Panc1 (cell line): ENCODE results near the gene GJC2. TPM values are rescaled to one million over a fixed set of nuclear protein-coding genes. Genes with fewer than 3 reads are reported as not detected.

Source experiments
- ATAC-seq: fragments of 200-7000 bp; cut with Tn5 transposase; 2 replicates; pipeline ENCODE4 v1.9.1; 2020; ENCODE audit warnings: mild to moderate bottlenecking, moderate library complexity
- BruUV-seq: library from RNA; stranded (reverse); fragments of 400-500 nt; replicated peaks from 2 replicates; lab custom pipeline; 2021; lab: Mats Ljungman, UMichigan
- CTCF ChIA-PET: fragments of 300-600 bp; sonication (Branson Sonifier 250); formaldehyde crosslinking; loops from one replicate; lab custom pipeline; 2022; ENCODE audit warnings: antibody characterized with exemption; lab: Charles Lee
- POLR2A ChIA-PET: fragments of 300-600 bp; sonication (Branson Sonifier 250); formaldehyde crosslinking; loops from one replicate; lab custom pipeline; 2022; ENCODE audit warnings: antibody characterized with exemption; lab: Charles Lee
- DNase-seq: peaks from one replicate; pipeline ENCODE4 v3.0.0-alpha.2; 2010; ENCODE audit warnings: low read depth, low spot score
- H3K27ac ChIP-seq: 2 replicates; pipeline ENCODE4 v1.5.1; 2011; ENCODE audit warnings: mild to moderate bottlenecking, low read length, inconsistent platforms
- H3K27me3 ChIP-seq: fragments of 200-500 bp; sonication (Bioruptor generic); 2 replicates; pipeline ENCODE4 v1.6.0; 2014; ENCODE audit warnings: low read length, inconsistent platforms; ENCODE audit not compliant: control insufficient read depth, insufficient read depth
- H3K36me3 ChIP-seq: fragments of 200-500 bp; sonication (Bioruptor generic); 2 replicates; pipeline ENCODE4 v1.5.1; 2014; ENCODE audit warnings: inconsistent platforms, mild to moderate bottlenecking, low read length, moderate library complexity; ENCODE audit not compliant: control insufficient read depth, insufficient read depth
- H3K4me1 ChIP-seq: 2 replicates; pipeline ENCODE4 v1.5.1; 2011; ENCODE audit warnings: inconsistent platforms, mild to moderate bottlenecking, low read length, moderate library complexity; ENCODE audit not compliant: control insufficient read depth, insufficient read depth
- H3K4me3 ChIP-seq, 2 experiments: 2 replicates each; pipeline ENCODE4 v1.5.1; 2011 to 2012; ENCODE audit warnings: low read depth in 2 of 2, low read length in 2 of 2, mild to moderate bottlenecking in 2 of 2, inconsistent platforms in 1 of 2, moderate library complexity in 1 of 2
- H3K9me3 ChIP-seq: fragments of 200-500 bp; sonication (Bioruptor generic); 2 replicates; pipeline ENCODE4 v1.5.1; 2014; ENCODE audit warnings: low read depth, mild to moderate bottlenecking, inconsistent platforms, low read length, moderate library complexity; ENCODE audit not compliant: control insufficient read depth, insufficient read depth
- CTCF ChIP-seq: fragments of 450-650 bp; IDR thresholded peaks from 2 replicates; pipeline ENCODE4 v1.5.1; 2017; ENCODE audit warnings: mild to moderate bottlenecking
- POLR2AphosphoS5 ChIP-seq: IDR thresholded peaks from 2 replicates; pipeline ENCODE4 v1.6.1; 2012; ENCODE audit warnings: mild to moderate bottlenecking, low read depth, low read length, moderate library complexity
- SIN3A ChIP-seq: IDR thresholded peaks from 2 replicates; pipeline ENCODE4 v1.6.1; 2012; ENCODE audit warnings: low read depth, mild to moderate bottlenecking, low read length, moderate library complexity, borderline replicate concordance; ENCODE audit not compliant: insufficient read depth
- TCF7L2 ChIP-seq: IDR thresholded peaks from 2 replicates; pipeline ENCODE4 v1.6.1; 2011; ENCODE audit warnings: mild to moderate bottlenecking, low read depth, low read length, inconsistent platforms
- in situ Hi-C: cut with HindIII; loops from 2 replicates; pipeline ENCODE4 v1.10.0; 2016; ENCODE audit warnings: low sequenced_read_pairs, low pct_unique_long_range_greater_than_20kb
- intact Hi-C: fragments of 100-400 bp; cut with micrococcal nuclease; formaldehyde crosslinking; loops from one replicate; pipeline ENCODE4 v1.10.0; 2022; ENCODE audit not compliant: unreplicated experiment
- total RNA-seq: library from RNA; stranded (reverse); gene quantifications from one replicate; pipeline ENCODE4 v1.2.1, GENCODE V29; 2021; ENCODE audit not compliant: unreplicated experiment
- TF ChIP-seq, protein P1 (sequence below), 2 experiments: IDR thresholded peaks; 2 replicates each; pipeline ENCODE4 v1.6.1; 2011 to 2012; ENCODE audit warnings: low read depth in 2 of 2, control low read depth in 1 of 2, low read length in 1 of 2, mild to moderate bottlenecking in 1 of 2, moderate library complexity in 1 of 2; ENCODE audit not compliant: insufficient read depth in 1 of 2

The GJC2 gene
- total RNA-seq, 1 experiment from 2014 or later = 2.4 TPM

DNA sequence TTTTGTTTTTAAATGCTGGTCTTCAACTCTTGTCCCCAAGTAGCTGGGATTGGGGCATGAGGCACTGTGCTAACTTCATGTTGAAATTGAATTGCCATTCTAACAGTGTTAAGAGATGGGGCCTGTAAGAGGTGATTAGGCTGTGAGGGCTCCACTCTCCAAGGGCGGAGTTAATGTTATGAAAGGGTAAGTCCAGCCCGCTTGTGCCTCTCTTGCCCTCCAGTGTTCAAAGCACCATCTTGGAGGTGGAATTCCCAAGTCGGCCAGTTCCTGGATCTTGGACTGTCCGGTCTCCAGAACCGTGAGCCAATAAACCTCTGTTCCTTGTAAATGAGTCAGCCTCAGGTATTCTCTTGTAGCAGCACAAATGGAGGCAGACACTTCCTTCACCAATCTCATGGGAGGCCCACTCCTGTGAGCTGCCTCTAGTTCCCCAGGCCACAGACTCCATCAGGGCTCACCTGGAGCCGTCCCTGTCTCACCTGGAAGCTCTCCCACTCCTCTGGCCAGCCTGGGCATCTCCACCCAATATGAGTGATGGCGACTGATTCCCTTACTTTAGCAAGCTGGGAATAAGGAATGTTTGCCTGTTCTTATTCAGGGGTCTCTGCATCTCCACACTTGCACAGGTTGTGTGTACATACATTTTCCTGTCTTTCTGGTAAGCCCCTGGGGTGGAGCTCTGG lies 31.4 kb downstream of the GJC2 start:
- in situ Hi-C loops (no loop called here), intact Hi-C loops (no loop called here)
- Histone ChIP-seq H3K27ac (no peak overlapping the region), H3K4me1 (no peaks in the 10 kb centered on the region), H3K9me3 (no peaks in the 10 kb centered on the region), H3K27me3 (no peaks in the 10 kb centered on the region), H3K4me3 (no peak overlapping the region), H3K36me3 (no peaks in the 10 kb centered on the region)
- TF ChIP-seq TCF7L2 (no peak), SIN3A (no peak), CTCF (no peak), POLR2AphosphoS5 (no peak)
- TF ChIP-seq, protein P1, sequence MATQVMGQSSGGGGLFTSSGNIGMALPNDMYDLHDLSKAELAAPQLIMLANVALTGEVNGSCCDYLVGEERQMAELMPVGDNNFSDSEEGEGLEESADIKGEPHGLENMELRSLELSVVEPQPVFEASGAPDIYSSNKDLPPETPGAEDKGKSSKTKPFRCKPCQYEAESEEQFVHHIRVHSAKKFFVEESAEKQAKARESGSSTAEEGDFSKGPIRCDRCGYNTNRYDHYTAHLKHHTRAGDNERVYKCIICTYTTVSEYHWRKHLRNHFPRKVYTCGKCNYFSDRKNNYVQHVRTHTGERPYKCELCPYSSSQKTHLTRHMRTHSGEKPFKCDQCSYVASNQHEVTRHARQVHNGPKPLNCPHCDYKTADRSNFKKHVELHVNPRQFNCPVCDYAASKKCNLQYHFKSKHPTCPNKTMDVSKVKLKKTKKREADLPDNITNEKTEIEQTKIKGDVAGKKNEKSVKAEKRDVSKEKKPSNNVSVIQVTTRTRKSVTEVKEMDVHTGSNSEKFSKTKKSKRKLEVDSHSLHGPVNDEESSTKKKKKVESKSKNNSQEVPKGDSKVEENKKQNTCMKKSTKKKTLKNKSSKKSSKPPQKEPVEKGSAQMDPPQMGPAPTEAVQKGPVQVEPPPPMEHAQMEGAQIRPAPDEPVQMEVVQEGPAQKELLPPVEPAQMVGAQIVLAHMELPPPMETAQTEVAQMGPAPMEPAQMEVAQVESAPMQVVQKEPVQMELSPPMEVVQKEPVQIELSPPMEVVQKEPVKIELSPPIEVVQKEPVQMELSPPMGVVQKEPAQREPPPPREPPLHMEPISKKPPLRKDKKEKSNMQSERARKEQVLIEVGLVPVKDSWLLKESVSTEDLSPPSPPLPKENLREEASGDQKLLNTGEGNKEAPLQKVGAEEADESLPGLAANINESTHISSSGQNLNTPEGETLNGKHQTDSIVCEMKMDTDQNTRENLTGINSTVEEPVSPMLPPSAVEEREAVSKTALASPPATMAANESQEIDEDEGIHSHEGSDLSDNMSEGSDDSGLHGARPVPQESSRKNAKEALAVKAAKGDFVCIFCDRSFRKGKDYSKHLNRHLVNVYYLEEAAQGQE (IDR thresholded peaks at IDR 0.05; ENCODE audit: insufficient read depth in 1 of 2, low read depth in 2 of 2, low read length in 1 of 2) = no peak
- ATAC-seq (no peak), DNase-seq (no peak)
- ChIA-PET POLR2A (no interaction called here), CTCF (no interaction called here)
- no TSS peak for BruUV-seq

- H3K4me1 ChIP-seq = no peaks in the 10 kb centered on the region
- CTCF ChIA-PET = no interaction called here
- POLR2A ChIA-PET = no interaction called here
- H3K9me3 ChIP-seq = no peaks in the 10 kb centered on the region
- H3K4me3 ChIP-seq = no peak overlapping the region
- DNase-seq (no peak), ATAC-seq (no peak)
- BruUV-seq = no TSS peak
- in situ Hi-C loops = no loop called here
- H3K27ac ChIP-seq = no peak overlapping the region
- H3K27me3 ChIP-seq = no peaks in the 10 kb centered on the region
- intact Hi-C loops = no loop called here
- no peak for TF ChIP-seq CTCF
- TF ChIP-seq, protein P1 (IDR thresholded peaks at IDR 0.05; ENCODE audit: insufficient read depth in 1 of 2, low read depth in 2 of 2, low read length in 1 of 2) = no peak
- no peak for TF ChIP-seq POLR2AphosphoS5
- no peak for TF ChIP-seq TCF7L2
- TF ChIP-seq SIN3A = no peak
- no peaks in the 10 kb centered on the region for H3K36me3 ChIP-seq
These were observed 31.9 kb downstream of the GJC2 start for GRCh38 chr1:228181645-228182034.
